Germinal center (tissue), 1 donor: ENCODE data around the gene ARSG.
A peak's percentile ranks its signal among the peaks of the same experiment; 100 is the strongest.
"Not testable (repeated sequence)": the region's sequence is repeated elsewhere in the genome, so short reads cannot be mapped to it uniquely, and the experiment has no call there.

Source experiments
- DNase-seq: peaks from one replicate; pipeline ENCODE4 v3.0.0; 2012; ENCODE audit warnings: mixed read lengths, low spot score

The ARSG gene

DNA sequence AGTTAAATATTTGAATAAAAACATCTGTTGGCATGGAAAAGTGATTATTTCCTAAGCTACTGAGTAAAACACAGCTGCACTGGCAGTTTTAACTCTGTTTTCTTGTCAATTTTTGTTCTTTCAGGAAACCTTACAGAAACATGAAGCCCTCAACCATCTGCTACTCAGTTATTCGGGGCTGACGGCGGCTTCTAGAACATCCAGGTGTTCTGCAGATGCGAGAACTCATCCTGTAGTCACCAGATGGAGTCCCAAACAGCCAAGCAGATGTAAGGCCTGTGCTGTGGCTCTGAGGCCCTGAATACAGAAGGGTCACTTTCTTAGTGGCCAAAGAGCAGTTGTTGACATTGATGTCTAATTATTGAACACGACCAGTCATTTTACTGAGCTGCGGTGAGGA lies 15.5 kb downstream of the ARSG start:
- no peak for DNase-seq

DNA sequence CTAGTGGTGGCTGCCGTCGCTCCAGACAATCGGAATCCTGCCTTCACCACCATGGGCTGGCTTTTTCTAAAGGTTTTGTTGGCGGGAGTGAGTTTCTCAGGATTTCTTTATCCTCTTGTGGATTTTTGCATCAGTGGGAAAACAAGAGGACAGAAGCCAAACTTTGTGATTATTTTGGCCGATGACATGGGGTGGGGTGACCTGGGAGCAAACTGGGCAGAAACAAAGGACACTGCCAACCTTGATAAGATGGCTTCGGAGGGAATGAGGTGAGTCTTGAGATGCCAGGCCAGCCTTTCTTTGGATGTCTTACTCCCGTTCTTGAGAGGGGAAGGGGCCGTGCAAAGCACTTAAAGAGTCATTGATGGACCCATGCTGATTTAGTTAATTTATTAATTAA lies 16.1 kb downstream of the ARSG start:
- DNase-seq = no peak

DNA sequence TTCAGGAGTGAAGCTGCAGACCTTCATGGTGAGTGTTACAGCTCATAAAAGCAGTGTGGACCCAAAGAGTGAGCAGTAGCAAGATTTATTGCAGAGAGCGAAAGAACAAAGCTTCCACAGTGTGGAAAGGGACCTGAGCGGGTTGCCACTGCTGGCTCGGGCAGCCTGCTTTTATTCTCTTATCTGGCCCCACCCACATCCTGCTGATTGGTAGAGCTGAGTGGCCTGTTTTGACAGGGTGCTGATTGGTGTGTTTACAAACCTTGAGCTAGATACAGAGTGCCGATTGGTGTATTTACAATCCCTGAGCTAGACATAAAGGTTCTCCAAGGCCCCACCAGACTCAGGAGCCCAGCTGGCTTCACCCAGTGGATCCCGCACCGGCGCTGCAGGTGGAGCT lies 17.2 kb downstream of the ARSG start:
- not testable (repeated sequence) for DNase-seq

DNA sequence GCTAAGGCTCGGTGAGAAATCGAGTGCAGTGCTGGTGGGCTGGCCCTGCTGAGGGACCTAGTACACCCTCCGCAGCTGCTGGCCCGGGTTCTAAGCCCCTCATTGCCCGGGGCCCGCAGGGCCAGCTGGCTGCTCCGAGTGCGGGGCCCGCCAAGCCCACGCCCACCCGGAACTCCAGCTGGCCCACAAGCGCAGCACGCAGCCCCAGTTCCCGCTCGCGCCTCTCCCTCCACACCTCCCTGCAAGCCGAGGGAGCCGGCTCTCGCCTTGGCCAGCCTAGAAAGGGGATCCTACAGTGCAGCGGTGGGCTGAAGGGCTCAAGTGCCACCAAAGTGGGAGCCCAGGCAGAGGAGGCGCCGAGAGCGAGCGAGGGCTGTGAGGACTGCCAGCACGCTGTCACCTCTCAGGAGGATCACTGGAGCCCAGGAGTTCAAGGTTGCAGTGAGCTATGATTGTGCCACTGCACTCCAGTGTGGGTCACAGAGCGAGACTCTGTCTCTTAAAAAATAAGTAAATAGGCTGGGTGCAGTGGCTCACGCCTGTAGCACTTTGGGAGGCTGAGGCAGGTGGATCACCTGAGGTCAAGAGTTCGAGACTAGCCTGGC lies 17.9 kb downstream of the ARSG start:
- DNase-seq = not testable (repeated sequence)

DNA sequence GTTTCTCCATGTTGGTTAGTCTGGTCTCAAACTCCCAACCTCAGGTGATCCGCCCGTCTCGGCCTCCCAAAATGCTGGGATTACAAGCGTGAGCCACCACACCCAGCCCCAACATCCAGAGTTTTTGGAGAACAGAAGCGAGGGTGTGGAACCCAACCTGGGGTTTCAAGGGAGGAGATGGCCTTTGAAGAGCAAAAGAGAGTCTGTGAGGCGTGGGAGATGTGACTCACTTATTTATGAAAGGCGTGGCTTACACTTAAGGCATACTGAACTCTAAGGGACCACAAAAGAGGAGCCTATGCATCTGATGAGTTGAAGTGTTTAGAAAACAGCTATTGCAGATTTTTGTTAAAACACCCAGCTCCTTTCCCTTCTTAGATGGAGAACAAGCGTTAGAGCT lies 18.9 kb downstream of the ARSG start:
- DNase-seq = no peak

DNA sequence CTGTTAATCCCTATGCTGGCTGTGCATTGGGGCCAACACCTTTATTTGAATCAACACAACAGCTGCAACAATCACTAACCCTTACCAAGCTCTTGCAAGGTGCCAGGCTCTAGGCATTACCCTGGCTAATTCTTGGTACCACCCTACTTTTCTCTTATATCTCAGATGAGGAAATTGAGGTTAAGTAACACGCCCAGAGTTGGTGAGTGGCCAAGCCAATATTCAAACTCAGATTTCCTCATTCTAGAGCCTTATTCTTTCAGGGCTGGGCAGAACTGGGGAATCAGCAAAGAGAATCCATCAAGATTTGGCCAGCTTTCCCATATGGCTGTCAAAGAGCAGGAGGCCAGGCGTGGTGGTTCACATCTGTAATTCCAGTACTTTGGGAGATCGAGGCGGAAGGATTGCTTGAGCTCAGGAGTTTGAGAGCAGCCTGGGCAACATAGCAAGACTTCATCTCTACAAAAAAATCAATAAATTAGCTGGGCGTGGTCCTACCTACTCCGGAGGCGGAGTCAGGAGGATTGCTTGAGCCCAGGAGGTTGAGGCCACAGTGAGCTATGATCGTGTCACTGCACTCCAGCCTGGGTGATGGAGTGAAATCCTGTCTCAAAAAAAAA lies 23.7 kb downstream of the ARSG start:
- no peak for DNase-seq

DNA sequence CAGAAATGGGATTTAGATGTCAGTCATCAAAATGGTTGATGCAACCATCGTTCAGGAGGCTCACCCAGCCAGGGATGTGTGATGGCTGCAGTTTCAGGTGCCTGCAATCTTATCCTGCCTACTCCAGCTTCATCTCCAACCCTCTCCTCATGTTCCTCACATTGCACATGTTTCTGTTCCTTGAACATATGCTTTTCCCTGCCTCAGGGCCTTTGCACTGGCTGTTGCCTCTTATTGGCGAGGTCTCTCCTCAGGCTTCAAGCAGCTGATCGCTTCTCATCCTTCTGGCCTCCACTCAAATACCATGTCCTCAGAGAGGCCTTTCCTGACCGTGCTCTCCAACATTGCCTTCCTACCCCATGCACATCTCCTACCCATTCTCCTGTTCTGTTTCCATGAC lies 24.6 kb downstream of the ARSG start:
- no peak for DNase-seq

DNA sequence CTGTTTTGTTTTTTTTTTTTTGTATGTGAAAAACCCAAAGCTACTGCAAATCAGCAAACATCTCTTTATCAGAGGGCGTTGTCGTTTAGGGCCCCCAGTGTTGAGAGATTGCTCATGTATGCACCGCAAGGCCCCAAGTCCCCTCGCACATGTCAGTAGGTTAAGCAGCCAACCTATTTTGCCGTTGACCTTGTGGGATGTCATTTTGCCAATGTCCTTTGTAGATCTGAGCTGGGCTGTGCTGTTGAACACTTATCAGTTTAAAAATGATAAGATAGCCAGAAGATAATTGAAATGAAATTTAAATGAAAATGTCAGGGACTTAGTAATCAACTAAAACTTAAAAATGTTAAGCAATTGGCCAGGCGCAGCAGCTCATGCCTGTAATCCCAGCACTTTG lies 26.2 kb downstream of the ARSG start:
- no peak for DNase-seq

DNA sequence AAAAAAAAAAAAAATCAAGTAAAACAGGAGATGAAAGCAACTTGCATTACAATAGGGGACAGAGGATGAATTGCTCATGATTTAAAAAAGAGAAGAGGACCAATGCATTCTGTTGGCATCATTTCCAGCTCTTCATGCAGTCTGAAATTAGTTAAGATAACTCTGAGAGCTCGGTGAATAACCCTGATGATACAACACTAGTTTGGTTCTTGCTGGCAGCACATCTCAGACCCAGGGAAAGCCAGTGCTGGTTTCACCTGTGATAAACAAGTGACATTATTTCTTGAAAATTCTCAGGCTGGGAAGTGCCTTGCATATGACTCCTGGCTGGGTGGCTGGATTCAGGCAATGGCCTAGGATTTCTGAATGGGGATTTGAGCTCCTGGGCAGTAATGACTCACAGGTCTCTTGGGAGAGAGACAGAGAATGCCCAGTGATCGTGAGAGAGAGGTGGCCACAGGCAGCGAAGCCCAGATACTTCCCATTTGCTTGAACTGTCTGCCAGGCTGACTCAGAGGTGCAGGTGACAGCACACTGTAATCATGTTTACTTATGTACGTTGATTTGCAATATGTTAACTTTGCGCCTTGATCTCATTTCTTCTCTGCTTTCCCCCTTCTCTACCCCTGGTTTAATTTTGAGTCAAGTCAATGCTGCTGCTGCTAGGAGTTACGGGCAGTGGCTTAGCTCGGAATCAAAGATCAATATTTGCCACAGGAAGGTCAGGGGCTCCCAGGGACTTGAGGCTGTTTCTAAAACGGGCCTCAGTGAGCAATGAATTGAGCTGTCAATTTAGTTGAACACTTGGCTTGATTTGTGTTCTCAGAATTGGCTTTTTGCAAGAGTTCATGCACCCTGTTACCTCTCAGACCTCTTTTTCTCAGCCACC lies 27.1 kb downstream of the ARSG start:
- DNase-seq = no peak

DNA sequence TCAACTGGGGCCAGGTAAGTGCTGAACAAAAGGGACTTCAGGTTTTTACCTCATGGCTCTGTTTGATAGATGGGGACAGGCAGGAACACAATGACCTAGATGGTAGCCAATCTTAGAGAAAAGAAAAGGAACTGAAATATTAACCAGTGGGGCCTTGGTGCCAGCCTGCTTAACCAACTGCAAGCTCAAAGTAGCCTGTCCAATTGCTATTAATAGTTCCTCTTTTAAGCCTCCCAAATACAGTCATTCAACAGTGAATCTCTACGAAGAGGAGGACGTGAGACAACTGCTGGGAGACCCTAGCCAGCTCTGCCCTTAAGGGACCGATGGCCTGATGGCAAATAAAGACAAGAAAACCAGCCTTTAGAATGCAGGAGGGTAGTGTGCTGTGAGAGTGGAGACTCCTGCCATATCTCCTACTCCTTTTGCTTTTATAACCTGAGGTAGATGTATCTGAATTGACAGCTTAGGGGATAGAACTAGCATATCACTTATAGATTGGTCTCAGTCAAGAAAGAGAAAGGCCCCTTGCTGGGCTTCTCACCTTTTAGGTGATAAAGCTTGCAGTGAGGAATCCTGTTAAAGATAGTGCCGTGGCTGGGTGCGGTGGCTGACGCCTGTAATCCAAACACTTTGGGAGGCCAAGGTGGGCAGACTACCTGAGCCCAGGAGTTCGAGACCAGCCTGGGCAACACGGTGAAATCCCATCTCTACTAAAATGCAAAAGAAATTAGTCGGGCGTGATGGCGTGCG lies 28.3 kb downstream of the ARSG start:
- DNase-seq = peak; percentile 19

DNA sequence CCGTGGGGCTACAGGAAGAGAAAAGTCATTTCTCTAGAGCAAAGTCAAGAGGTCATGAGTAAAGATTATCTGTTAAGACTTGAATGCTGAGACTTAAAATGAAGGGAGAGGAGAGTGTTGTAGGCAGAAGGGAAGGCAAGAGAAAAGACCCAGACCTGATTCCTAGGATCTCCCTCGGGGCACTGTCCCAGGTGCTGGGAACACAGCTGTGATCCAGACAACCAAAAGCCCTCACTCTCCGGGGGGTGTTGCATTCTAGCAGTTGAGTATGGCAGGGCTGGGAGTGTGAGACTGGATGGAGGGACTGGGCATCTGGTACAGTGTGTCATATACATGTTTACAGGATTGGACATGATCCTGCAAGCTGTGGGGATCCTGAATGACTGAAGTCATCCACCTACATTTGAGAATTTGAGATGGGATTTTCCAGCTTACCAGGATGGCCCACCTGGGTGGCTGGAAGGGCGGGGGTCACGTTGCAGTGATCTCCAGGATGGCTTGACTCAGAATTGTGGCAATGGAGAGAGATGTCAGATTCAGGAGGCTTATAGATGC lies 29.1 kb downstream of the ARSG start:
- no peak for DNase-seq

DNA sequence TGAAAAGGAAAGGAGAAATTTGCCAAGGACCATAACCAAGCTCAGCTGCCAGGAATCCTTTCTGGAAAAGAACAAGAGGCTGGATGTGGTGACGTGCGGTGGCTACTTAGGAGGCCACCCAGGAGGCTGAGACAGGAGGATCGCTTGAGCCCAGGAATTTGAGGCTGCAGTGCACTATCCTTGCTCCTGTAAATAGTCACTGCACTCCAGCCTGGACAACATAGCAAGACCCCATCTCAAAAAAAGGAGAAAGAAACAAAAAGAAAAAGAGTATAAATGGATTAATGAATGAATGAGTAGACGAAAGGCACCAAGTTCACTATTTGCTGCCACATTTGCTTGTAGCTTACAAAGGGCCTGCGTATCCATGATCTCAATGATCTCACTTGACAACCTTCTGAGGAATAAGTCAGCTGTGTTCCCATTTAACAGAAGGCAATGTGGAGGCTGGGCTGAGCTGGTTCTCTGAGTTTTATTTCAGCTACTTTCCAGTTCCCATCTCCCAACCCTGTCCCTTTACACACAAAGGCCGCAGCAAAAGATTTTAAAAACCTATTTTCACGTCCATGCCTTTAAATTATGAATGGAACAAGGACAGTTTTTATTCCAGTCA lies 29.8 kb downstream of the ARSG start:
- DNase-seq = no peak

DNA sequence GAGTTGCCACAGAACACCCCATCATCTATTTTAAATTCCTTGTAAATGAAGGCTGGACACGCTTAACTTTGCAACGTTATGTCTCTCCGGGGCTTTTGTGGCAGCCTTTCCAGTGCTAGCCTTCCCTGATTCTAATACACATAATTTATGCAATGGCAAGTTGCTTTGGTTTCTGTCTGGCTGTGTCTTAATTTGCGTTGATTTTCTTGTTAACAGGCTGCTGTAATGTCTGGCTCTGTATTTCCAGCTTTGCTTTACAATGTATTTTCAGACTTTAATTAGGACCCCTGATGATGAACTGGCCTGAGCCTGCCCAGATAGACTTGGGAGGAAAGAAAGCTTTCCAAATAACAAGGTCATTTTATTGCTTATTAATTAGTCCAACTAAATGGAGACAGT lies 30.3 kb downstream of the ARSG start:
- DNase-seq = no peak

DNA sequence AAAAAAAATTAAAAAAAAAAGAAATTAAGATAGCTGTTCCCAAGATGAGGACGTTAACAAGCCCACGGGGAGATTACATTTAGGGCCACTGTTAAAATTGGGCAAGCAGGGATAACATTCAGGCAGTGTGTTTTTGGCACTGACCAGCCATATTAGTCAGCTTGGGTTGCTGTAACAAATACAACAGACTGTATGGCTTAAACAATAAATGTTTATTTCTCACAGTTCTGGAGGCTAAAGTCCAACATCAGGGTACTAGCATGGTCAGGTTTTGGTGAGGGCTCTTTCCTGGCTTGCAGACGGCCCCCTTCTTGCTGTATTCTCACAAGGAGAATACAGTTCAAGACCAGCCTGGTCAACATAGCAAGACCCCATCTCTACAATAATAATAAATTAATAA lies 31.3 kb downstream of the ARSG start:
- DNase-seq = no peak

DNA sequence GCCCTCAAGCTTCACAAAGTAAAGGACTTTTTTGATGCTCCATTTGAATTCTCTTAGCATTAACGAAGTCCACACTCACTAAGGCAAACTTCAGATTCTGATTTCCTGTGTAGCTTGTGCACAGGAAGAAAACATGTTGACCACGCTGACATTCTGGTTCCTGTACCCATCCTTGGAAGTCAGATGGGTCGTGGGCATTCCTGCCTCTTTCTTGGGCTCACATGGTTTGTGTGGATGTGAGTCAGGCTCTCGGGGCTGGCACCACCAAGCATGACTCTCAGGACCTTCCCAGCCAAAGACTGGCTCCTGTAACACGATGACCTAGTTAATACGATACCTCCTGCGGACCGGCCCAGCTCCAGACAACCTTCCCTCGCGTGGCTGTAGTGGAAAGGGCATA lies 32.8 kb downstream of the ARSG start:
- no peak for DNase-seq

DNA sequence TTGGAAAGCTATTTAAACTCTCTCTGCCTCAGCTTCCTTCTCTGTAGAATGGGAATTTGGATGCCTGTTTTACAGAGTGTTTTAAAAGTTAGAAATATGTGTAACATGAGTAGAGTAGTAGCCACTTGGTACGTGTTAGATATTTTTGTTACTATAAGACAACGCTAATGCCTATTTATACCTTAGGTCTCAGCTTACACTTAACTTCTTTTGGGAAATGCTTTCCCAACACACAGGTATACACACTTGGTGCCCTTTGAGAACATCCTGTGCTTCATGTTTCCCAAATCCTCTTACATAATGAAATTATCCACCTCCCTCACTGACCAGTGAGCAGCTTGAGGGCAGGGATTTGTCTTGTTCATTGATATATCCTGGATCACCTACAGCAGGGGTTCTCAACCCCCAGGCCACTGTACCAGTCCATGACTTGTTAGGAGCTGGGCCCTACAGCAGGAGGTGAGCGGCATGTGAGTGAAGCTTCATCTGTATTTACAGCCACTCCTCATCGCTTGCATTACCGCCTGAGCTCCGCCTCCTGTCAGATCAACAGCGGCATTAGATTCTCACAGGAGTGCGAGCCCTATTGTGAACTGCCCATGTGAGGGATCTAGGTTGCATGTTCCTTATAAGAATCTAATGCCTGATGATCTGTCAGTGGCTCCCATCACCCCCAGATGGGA lies 33.5 kb downstream of the ARSG start:
- DNase-seq = no peak

DNA sequence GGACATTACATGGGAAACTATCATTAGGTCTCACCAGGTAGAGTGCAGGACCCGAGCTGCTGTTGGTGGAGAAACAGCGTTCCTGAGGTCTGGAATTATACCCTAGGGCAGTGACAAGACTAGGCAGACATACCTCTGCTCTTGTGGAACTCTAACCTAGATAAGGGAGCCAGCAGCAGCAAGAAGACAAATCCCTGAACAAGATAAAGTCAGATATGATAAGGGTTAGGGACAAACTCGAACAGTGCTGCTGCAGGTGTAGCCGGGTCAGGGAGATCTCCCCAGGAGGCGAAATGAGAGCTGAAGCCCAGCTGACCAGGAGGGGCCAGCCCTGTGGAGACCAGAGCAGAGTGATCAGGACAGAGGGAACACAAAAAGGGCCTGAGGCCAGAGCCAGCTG lies 34.7 kb downstream of the ARSG start:
- DNase-seq = no peak

DNA sequence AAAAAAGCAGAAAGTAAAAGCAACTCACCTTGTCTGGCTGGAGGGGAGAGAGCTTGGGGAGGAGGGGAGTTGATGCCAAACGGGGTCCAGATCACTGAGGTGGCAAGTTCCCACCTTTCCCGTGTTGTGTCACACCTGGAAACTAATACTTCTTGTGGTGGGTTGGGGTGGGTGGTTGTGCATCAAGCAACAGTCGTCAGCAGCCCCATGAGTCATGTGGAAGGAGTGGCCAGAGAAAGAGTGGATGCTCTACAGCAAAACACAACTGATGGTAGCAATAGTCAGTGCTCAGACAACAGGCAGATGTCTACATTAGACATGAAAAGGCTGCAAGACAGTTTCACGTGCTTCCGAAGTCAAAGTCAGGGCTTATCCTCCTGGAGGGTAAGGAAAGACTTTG lies 35.4 kb downstream of the ARSG start:
- no peak for DNase-seq

DNA sequence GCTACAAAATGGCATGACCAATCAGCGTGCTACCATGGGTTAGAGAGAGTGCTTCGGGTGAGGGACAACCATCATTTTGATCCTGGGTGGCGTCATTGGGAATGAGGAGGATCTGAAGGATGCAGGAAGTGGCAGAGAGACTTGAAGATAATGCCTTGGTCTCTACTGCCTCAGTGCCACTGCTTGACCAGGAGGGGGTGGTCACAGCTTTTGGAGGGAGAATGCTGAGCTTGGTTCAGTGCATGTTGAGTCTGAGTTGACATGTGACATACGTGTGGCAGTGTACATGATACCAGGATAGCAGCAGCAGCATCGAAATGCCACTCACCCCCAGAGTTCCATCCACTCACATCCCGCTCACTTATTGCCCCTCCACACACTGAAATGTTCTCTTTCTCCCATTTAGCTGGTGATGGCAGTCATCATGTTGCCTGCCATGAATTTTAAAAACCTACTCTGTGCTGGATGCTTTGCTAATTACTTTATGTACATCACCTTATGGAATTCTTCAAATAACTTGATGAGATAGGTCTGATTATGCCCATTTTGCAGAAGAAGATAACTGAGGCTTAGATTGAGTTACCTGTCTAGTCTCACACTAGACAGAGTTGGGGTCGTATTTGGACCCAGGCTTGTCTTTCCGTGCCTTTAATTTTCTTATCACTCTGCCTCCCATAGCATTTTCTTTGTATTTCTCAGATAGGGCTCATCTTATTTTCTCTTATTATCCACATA lies 36.7 kb downstream of the ARSG start:
- DNase-seq = no peak

DNA sequence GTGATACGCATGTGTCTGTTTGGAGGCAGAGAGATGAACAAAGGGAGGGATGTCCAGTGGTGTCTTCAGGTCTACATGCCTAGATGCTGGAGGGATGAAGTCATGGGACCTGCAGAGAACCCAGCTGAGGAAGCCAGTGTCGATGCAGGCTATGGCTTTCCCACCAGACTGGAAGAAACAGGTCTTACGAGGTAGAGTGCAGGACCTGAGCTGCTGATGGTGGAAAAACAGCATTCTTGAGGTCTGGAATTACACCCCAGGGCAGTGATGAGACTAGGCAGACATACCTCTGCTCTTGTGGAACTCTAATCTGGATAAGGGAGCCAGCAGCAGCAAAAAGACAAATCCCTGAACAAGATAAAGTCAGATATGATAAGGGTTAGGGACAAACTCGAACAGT lies 37.4 kb downstream of the ARSG start:
- DNase-seq = no peak

DNA sequence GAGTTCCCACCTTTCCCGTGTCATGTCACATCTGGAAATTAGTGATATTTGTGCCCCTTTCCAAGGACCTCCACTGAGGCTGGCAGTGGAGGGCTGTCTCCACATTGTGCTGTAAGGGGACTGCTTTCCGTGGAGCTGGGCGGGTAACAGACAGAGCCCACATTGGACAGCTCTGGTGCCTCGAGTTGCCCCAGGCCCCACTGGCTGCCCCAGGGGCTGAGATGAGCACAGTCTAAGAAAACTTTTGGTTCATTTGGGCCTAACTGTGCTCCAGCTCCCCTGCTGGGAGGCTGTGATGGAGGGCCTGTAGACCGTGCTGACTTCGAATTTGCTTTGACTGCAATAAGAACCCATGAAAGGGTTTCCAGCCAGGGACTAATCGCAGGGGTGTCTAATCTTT lies 38.0 kb downstream of the ARSG start:
- no peak for DNase-seq
